Activated CD8-positive, alpha-beta T cell treated with anti-CD3 and anti-CD28 coated beads, Interleukin-2, amount 10 ng/mL, durations not matched to agents 7 days and 5 days (primary cell): ENCODE data around the gene POGK. TPM values are rescaled to one million over a fixed set of nuclear protein-coding genes. Genes with fewer than 3 reads are reported as not detected.
"Not testable (repeated sequence)": the region's sequence is repeated elsewhere in the genome, so short reads cannot be mapped to it uniquely, and the experiment has no call there.

Experiments used
- ATAC-seq: fragments of 150-1000 bp; cut with Tn5 transposase; one replicate; pipeline ENCODE4 v1.10.0; 2021; ENCODE audit warnings: moderate library complexity
- CTCF ChIA-PET: fragments of 350-600 bp; sonication (Branson Sonifier 250); formaldehyde crosslinking; loops from one replicate; lab custom pipeline; 2021; ENCODE audit warnings: antibody characterized with exemption; lab: Charles Lee
- POLR2A ChIA-PET: fragments of 350-600 bp; sonication (Branson Sonifier 250); formaldehyde crosslinking; loops from one replicate; lab custom pipeline; 2021; ENCODE audit warnings: antibody characterized with exemption; lab: Charles Lee
- DNase-seq: peaks from one replicate; pipeline ENCODE4 v3.0.0-alpha.2; 2020
- H3K27ac Mint-ChIP-seq: one replicate; pipeline ENCODE4 v1.8.0; 2021; ENCODE audit warnings: mild to moderate bottlenecking, mixed read lengths
- H3K27me3 Mint-ChIP-seq: one replicate; pipeline ENCODE4 v1.8.0; 2021; ENCODE audit warnings: low read depth, mixed read lengths
- H3K36me3 Mint-ChIP-seq: one replicate; pipeline ENCODE4 v1.8.0; 2021; ENCODE audit warnings: low read depth, mixed read lengths
- H3K4me1 Mint-ChIP-seq: one replicate; pipeline ENCODE4 v1.8.0; 2021; ENCODE audit warnings: low read depth, mixed read lengths
- H3K4me3 Mint-ChIP-seq: one replicate; pipeline ENCODE4 v1.8.0; 2021; ENCODE audit warnings: mild to moderate bottlenecking, mixed read lengths
- H3K9me3 Mint-ChIP-seq: one replicate; pipeline ENCODE4 v1.8.0; 2022; ENCODE audit warnings: mixed read lengths; ENCODE audit not compliant: insufficient read depth
- total RNA-seq, 2 experiments: library from RNA; stranded (reverse); gene quantifications; one replicate each; pipeline ENCODE4 v1.2.3, GENCODE V29; 2021

The POGK gene
- total RNA-seq, 2 experiments from 2014 or later = 37.6 to 39.8 TPM

DNA sequence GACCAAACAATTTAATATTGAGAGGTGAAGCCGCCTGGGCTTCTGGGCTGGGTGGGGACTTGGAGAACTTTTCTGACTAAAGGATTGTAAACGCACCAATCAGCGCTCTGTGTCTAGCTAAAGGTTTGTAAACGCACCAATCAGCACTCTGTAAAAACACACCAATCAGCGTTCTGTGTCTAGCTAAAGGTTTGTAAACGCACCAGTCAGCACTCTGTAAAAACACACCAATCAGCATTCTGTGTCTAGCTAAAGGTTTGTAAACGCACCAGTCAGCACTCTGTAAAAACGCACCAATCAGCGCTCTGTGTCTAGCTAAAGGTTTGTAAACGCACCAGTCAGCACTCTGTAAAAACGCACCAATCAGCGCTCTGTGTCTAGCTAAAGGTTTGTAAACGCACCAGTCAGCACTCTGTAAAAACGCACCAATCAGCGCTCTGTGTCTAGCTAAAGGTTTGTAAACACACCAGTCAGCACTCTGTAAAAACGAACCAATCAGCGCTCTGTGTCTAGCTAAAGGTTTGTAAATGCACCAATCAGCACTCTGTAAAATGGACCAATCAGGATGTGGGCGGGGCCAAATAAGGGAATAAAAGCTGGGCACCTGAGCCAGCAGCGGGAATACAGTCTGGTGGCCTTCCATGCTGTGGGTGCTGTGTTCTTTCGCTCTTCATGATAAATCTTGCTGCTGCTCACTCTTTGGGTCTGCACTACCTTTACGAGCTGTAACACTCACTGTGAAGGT, 39.1 kb downstream of the POGK start:
- H3K36me3 Mint-ChIP-seq = peaks cover 10% of the 10 kb centered on the region
- ATAC-seq, POLR2A ChIA-PET, H3K4me3 Mint-ChIP-seq, H3K27me3 Mint-ChIP-seq, H3K27ac Mint-ChIP-seq, H3K9me3 Mint-ChIP-seq, DNase-seq: not testable (repeated sequence)
- peaks cover 30% of the 10 kb centered on the region for H3K4me1 Mint-ChIP-seq
- CTCF ChIA-PET = interaction anchor here (1.1 to 9.0 kb wide), 3 partner anchors 20 to 180 kb away, joined by 3 to 137 read pairs (median 50); no protein-coding TSS in a partner anchor

DNA sequence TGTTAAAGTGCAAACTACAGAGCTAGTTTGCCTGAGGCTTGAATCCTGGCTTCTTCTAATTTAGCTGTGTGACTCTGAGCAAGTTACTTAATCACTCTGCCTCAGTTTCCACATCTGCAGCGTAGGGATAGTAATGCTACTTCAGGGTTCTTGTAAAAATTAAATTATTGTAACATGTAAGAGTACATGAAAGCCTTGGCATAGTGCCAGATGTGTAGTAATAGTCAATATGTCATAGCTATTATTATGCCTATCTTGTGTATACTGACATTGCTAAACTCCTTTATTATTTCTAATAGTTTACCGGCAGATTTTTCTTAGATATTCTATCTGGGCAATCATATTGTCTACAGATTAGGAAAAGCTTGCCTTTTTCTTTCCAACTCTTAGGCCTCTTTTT, 43.6 kb downstream of the POGK start:
- H3K36me3 Mint-ChIP-seq = no peaks in the 10 kb centered on the region
- ATAC-seq (no peak), DNase-seq (no peak)
- H3K27ac Mint-ChIP-seq = no peak overlapping the region
- no peak overlapping the region for H3K4me3 Mint-ChIP-seq
- POLR2A ChIA-PET = no interaction called here
- peaks cover 23% of the 10 kb centered on the region for H3K4me1 Mint-ChIP-seq
- no peaks in the 10 kb centered on the region for H3K9me3 Mint-ChIP-seq
- peaks cover 21% of the 10 kb centered on the region for H3K27me3 Mint-ChIP-seq
- CTCF ChIA-PET = interaction anchor here (1.0 to 9.0 kb wide), 6 partner anchors 13 to 238 kb away, joined by 3 to 137 read pairs (median 4); no protein-coding TSS in a partner anchor

DNA sequence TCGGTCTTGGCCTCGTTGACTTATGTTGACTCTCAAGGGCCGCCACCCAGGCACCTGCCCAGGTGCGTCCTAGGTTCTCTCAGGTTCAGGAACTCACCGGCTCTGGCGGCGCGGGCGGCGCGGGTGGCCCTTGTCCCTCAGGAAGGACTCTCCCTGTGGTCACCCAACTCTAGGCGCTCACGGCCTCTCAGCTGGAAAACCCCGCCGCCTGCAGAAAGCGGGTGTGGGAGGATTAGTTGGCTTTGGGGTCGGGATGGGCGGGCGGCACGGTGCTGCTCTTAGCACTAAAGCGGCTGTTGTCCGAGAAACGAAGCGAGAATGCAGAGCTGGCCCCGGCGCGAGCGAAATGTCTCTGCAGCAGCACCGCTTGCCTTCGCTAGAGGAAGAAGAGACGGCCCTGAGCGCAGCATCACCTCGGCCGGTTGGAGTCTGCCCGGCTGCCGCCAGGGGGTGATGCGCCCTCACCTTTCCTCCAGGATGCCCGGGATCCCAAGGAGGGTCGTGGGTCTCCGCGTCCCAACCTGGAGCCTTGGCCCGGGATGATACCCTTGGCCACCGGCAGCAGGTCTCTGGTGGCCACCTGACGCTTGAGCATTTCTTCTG, 44.9 kb downstream of the POGK start:
- H3K4me1 Mint-ChIP-seq = peaks cover 23% of the 10 kb centered on the region
- no peaks in the 10 kb centered on the region for H3K9me3 Mint-ChIP-seq
- DNase-seq (peak; percentile 60), ATAC-seq (peak; percentile 79)
- CTCF ChIA-PET = interaction anchor here (1.0 to 9.0 kb wide), 9 partner anchors 8 to 182 kb away, joined by 3 to 137 read pairs (median 4); partner anchors contain the start of gene TADA1
- H3K4me3 Mint-ChIP-seq = peak overlapping the region; percentile 34
- peaks cover 32% of the 10 kb centered on the region for H3K27me3 Mint-ChIP-seq
- POLR2A ChIA-PET = interaction anchor here (1.2 to 1.6 kb wide), 3 partner anchors 8 to 25 kb away, joined by 4 read pairs; partner anchors contain the start of gene TADA1
- H3K36me3 Mint-ChIP-seq = no peaks in the 10 kb centered on the region
- H3K27ac Mint-ChIP-seq = no peak overlapping the region

DNA sequence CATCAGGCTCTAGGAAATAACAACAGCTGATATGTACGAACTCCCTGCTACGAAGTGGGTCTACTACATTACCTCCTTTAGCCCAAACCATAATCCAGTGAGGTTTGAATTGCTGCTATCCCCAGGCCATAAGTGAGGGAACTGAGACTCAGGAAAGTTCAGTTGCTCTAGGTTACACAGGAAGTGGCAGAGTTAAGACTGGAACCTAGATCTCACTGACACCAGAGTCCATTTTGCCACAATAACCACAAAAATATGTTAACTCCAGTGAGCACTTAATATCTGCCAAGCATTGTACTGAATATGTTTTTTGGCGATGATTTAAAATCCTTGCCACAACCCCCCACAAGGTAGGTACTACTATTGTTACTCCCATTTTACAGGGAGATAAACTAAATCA, 45.7 kb downstream of the POGK start:
- H3K4me1 Mint-ChIP-seq = peaks cover 23% of the 10 kb centered on the region
- peak overlapping the region; percentile 42 for H3K27ac Mint-ChIP-seq
- peak; percentile 47 for ATAC-seq
- H3K27me3 Mint-ChIP-seq = peaks cover 32% of the 10 kb centered on the region
- H3K9me3 Mint-ChIP-seq = no peaks in the 10 kb centered on the region
- CTCF ChIA-PET = interaction anchor here (0.6 to 9.0 kb wide), 9 partner anchors 9 to 181 kb away, joined by 3 to 137 read pairs (median 4); partner anchors contain the start of gene TADA1
- no peaks in the 10 kb centered on the region for H3K36me3 Mint-ChIP-seq
- DNase-seq = no peak
- H3K4me3 Mint-ChIP-seq = peak overlapping the region; percentile 34
- POLR2A ChIA-PET = interaction anchor here (1.2 to 1.6 kb wide), 2 partner anchors 9 to 21 kb away, joined by 4 read pairs; partner anchors contain the start of gene TADA1

DNA sequence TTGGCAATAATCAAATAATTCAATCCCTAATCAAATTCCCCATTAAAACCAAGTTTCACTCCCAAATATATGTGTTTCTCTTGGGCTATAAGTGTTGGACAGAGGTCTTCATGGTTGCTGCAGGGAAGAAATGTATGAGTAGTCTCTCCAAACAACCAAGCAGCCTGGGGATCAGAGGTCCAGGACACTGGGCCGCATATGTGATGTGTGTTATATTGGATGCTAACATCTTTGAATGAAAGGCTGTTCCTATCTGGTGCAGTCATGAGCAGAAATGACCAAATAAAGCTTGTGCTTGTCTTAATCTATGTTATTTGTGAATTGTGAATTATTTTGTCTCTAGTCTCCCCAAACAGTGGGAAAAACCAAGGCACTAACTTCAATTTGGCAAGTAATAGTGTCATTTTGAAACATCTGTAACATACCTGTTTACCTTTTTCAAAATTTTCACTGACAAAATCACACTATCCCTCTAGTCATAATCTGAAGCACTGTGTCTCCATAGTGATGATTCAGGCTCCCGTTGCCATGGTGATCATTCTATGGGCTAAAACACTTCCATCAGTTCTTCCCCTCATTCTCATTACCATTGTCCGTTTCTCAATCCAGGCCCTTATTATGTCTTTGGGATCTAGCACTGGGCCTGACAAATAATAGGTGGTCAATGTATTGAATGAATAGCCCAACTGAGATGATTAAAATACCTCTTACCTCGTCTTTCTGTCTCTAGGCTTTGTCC, 49.3 kb downstream of the POGK start:
- ChIA-PET CTCF (interaction anchor here (1.8 to 1.9 kb wide), 2 partner anchors 22 to 171 kb away, joined by 4 to 6 read pairs; no protein-coding TSS in a partner anchor), POLR2A (no interaction called here)
- ATAC-seq (no peak), DNase-seq (no peak)
- Mint-ChIP-seq H3K27ac (no peak overlapping the region), H3K36me3 (no peaks in the 10 kb centered on the region), H3K27me3 (peaks cover 41% of the 10 kb centered on the region), H3K4me1 (peaks cover 24% of the 10 kb centered on the region), H3K4me3 (no peak overlapping the region), H3K9me3 (no peaks in the 10 kb centered on the region)

DNA sequence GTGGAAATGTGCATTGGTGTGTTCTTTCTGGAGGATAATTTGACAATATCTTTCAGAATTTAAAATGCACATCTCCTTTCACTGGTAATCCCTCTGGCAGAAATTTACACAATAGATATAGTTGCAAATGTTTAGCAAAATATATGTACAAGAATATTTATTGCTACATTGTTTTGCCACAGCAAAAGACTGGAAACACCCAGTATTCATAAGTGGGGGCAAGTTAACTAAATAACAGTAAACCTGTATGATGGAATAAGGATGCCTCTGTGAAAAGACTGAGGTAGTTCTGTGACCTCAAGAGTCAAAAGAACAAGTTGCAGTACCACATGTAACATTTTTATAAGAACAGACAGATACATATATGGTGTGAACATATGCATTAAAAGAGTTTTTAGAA, 50.5 kb downstream of the POGK start:
- Mint-ChIP-seq H3K9me3 (no peaks in the 10 kb centered on the region), H3K27ac (no peak overlapping the region), H3K4me1 (peaks cover 11% of the 10 kb centered on the region), H3K36me3 (no peaks in the 10 kb centered on the region), H3K27me3 (peaks cover 47% of the 10 kb centered on the region), H3K4me3 (no peak overlapping the region)
- DNase-seq (no peak), ATAC-seq (no peak)
- ChIA-PET POLR2A (no interaction called here), CTCF (interaction anchor here (1.8 kb wide), 1 partner anchor 21 kb away, joined by 6 read pairs; no protein-coding TSS in a partner anchor)

DNA sequence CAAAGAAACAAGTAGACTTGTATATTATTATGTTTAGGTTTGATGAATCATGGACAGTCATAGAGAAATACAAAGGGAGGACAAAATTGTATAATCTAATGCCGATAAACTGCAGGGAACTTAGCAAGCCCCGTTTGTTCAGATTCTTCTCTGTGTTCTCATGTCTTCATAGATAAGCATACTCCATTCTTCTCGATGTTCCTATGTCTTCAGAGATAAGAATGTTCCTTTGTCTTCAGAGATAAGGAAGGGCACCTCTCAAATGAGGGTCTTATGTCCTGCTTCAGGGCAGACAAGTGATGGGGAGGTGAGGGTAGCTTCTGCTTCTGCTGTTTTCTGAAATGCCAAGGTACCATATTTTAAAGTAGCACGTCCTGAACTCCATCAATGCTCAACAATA, 56.5 kb downstream of the POGK start:
- ChIA-PET CTCF (no interaction called here), POLR2A (no interaction called here)
- Mint-ChIP-seq H3K27me3 (peaks cover 56% of the 10 kb centered on the region), H3K4me3 (no peak overlapping the region), H3K4me1 (no peaks in the 10 kb centered on the region), H3K27ac (no peak overlapping the region), H3K36me3 (peaks cover 5% of the 10 kb centered on the region), H3K9me3 (no peaks in the 10 kb centered on the region)
- no peak for DNase-seq
- ATAC-seq = no peak

DNA sequence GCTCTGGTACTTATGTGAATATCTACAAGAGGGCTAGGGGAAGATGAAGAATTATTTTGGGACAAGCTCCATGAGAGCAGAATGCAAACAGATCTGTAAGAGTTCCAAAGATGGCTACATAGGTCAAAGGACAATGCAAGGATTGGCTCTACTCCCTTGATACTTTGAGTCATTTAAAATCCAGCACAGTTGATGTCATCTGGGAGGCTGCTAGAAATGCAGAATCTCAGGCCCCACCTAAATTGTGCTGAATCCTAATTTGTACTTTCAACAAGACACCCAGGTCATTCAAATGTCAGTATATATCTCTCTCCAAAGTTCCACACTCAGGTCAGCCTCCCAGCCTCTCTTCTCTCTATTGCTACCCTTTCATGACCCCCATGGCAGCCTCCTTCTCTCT, 60.5 kb downstream of the POGK start:
- no peak overlapping the region for H3K27ac Mint-ChIP-seq
- CTCF ChIA-PET = interaction anchor here (0.7 to 1.2 kb wide), 3 partner anchors 11 to 159 kb away, joined by 3 to 7 read pairs (median 3); no protein-coding TSS in a partner anchor

DNA sequence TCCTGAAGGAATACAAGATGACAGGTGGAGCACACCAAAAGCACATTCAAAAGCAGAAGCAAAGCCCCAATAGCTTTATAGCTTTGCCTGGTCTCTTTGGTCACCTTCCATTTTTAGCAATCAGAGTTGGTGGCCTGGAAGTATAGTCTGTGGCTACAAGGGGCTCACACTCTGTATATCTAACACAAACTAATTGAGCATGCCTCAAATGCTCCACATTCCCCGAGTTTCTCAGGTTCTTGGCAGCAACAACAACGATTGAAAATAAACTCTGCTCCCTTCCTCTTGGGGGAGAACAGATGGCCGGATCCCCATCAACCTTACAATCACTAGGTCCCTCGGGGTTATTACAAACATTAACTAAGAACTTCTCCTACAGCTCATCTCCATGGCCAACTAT, 61.7 kb downstream of the POGK start:
- POLR2A ChIA-PET = no interaction called here
- no peak for ATAC-seq
- no peaks in the 10 kb centered on the region for H3K9me3 Mint-ChIP-seq

More for the DNA sequence above, 60.5 kb downstream of the POGK start:
- no peak for ATAC-seq
- Mint-ChIP-seq H3K4me3 (no peak overlapping the region), H3K9me3 (no peaks in the 10 kb centered on the region), H3K36me3 (peaks cover 14% of the 10 kb centered on the region), H3K4me1 (peaks cover 24% of the 10 kb centered on the region), H3K27me3 (peaks cover 40% of the 10 kb centered on the region)
- DNase-seq = no peak
- POLR2A ChIA-PET = no interaction called here

DNA sequence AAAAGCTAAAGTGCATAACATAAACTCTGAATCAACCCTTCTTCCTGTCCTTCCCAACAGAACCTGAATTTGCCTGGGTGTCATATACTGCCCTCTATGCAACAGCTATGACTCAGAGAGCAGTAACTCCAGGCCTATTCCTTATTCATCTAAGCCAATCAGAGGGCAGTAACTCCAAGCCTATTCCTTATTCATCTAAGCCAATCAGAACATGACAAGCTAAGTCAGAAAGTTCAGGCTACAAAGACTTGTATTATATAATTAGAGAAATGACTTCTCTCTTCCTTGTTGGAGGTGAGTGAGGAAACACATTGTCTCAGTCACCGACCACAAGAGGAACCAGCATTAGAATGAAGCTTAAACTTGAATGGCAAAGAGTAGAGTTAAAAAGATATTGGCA, 63.0 kb downstream of the POGK start:
- Mint-ChIP-seq H3K9me3 (no peaks in the 10 kb centered on the region), H3K27ac (no peak overlapping the region), H3K4me3 (no peak overlapping the region), H3K27me3 (peaks cover 28% of the 10 kb centered on the region), H3K4me1 (peaks cover 48% of the 10 kb centered on the region), H3K36me3 (peaks cover 14% of the 10 kb centered on the region)
- ChIA-PET CTCF (interaction anchor here (0.8 to 1.4 kb wide), 3 partner anchors 18 to 157 kb away, joined by 3 to 11 read pairs (median 4); no protein-coding TSS in a partner anchor), POLR2A (no interaction called here)
- DNase-seq (no peak), ATAC-seq (no peak)

More for the DNA sequence above, 61.7 kb downstream of the POGK start:
- Mint-ChIP-seq H3K4me3 (no peak overlapping the region), H3K27me3 (peaks cover 31% of the 10 kb centered on the region), H3K27ac (no peak overlapping the region), H3K4me1 (peaks cover 35% of the 10 kb centered on the region), H3K36me3 (peaks cover 14% of the 10 kb centered on the region)
- no peak for DNase-seq
- CTCF ChIA-PET = interaction anchor here (0.9 to 1.2 kb wide), 2 partner anchors 9 to 158 kb away, joined by 3 to 7 read pairs; no protein-coding TSS in a partner anchor

DNA sequence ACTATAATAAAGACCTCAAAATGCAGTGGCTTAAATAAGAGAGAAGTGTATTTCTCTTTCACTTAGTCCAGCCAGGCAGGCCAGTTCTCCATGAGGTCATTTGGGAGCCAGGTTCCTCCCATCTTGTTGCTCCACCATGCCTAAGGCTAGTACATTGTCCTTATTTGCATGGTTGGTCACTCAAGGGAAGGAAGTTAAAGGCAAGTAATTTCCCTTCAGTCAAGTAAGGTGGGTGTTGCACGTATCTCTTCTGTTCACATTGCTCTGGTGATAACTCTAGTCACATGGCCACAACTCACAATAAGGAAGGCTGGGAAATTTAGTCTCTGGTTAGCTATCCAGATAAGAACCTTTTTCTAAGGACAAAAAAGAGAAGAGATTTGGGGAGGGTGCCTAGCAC, 64.0 kb downstream of the POGK start:
- DNase-seq = no peak
- H3K9me3 Mint-ChIP-seq = no peaks in the 10 kb centered on the region
- no peak overlapping the region for H3K4me3 Mint-ChIP-seq
- ATAC-seq = no peak
- peaks cover 56% of the 10 kb centered on the region for H3K4me1 Mint-ChIP-seq
- peaks cover 28% of the 10 kb centered on the region for H3K27me3 Mint-ChIP-seq
- peaks cover 14% of the 10 kb centered on the region for H3K36me3 Mint-ChIP-seq
- CTCF ChIA-PET = interaction anchor here (1.5 to 20.5 kb wide), 2 partner anchors 19 to 157 kb away, joined by 3 to 838 read pairs; no protein-coding TSS in a partner anchor
- no peak overlapping the region for H3K27ac Mint-ChIP-seq
- POLR2A ChIA-PET = no interaction called here
